Hepatocyte (in vitro differentiated cells): Measurements from ENCODE around the gene KIR3DL3.

ENCODE experiments used
- EZH2 ChIP-seq: fragments of 200-600 bp; sonication (generic); IDR thresholded peaks from 2 replicates; pipeline ENCODE4 v1.6.1; 2016; ENCODE audit warnings: antibody characterized with exemption, mild to moderate bottlenecking, borderline replicate concordance
- EZH2phosphoT487 ChIP-seq: fragments of 200-600 bp; sonication (generic); IDR thresholded peaks from one replicate; pipeline ENCODE4 v1.6.1; 2018; ENCODE audit warnings: antibody characterized with exemption, mild to moderate bottlenecking, low read depth, moderate library complexity; ENCODE audit not compliant: unreplicated experiment, severe bottlenecking
- TF ChIP-seq, protein P1 (sequence below): fragments of 200-600 bp; sonication (generic); IDR thresholded peaks from 2 replicates; pipeline ENCODE4 v1.5.1; 2016; ENCODE audit warnings: antibody characterized with exemption, mild to moderate bottlenecking; ENCODE audit not compliant: poor library complexity

GRCh38 chr19:54704928-54705327 lies 19.3 kb upstream of the KIR3DL3 start:
- TF ChIP-seq, protein P1, sequence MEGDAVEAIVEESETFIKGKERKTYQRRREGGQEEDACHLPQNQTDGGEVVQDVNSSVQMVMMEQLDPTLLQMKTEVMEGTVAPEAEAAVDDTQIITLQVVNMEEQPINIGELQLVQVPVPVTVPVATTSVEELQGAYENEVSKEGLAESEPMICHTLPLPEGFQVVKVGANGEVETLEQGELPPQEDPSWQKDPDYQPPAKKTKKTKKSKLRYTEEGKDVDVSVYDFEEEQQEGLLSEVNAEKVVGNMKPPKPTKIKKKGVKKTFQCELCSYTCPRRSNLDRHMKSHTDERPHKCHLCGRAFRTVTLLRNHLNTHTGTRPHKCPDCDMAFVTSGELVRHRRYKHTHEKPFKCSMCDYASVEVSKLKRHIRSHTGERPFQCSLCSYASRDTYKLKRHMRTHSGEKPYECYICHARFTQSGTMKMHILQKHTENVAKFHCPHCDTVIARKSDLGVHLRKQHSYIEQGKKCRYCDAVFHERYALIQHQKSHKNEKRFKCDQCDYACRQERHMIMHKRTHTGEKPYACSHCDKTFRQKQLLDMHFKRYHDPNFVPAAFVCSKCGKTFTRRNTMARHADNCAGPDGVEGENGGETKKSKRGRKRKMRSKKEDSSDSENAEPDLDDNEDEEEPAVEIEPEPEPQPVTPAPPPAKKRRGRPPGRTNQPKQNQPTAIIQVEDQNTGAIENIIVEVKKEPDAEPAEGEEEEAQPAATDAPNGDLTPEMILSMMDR, result no peak
- no peak for TF ChIP-seq EZH2phosphoT487
- no peak for TF ChIP-seq EZH2
